ENCODE results near the gene COL23A1.
"Not testable (repeated sequence)": the region's sequence is repeated elsewhere in the genome, so short reads cannot be mapped to it uniquely, and the experiment has no call there.

COL23A1 gene

GRCh38 chr5:178240341-178240741 is 349.9 kb downstream of the COL23A1 start:
- DNase-seq (ENCODE audit: low read depth in 2 of 2): no peak

GRCh38 chr5:178239626-178240301 is 350.4 kb downstream of the COL23A1 start:
- not testable (repeated sequence) for DNase-seq (ENCODE audit: low read depth in 2 of 2)

DNA sequence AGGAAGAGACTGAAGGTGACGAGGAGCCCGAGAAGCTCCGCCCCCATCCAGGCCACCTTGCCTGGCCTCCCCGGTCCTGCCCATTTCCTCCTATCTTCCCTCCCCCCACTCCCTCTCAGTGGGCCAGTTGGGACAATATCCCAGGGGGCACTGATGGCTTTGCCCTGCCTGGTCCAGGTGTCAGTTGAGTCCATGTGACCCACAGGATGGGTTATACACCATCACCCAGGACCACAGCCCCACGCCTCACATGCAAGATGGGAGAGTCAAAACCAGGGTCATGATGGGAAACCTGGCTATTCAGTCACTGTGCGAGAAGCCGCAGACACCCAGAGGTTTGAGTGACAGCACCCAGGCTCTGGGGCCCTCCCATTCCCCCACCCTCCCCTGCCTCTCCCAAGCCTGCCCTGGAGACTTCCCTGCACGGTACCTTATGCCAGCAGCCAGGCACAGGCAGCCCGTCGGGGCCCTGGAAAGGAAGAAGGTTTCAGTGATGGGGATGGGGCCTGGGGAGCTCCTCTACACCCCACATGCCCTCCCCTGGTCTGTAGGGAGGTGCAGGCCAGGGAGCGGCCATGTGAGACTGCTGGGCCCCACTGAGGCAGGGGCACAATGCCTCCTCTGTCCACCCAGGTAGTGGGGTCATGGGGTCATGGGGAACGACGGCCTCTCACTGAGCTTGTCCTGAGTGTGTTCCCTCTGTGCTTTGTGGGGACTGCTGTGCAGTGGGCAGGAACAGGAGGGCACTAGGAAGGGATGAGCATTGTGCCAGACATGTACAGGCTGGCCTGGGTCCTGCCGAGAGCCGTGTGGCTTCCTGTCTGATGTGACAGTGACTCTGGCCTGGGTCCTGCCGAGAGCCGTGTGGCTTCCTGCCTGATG is 351.2 kb downstream of the COL23A1 start:
- no peak for DNase-seq (ENCODE audit: low read depth in 2 of 2)

DNA sequence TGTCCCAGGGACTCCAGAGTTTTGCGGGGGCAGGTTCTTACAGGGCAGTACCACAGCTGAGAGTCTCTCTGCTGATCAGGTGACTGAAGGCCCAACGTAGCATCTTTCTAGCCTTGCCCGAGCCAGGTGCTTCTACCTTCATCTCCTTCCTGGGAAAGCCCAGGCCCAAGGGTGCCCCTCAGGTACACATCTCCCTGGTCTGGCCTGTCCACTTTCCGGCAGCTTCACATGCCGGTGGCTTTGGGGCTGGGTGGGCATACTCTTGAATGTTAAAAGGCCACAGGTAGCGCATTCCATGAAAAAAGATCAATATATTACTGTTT is 351.9 kb downstream of the COL23A1 start:
- DNase-seq (ENCODE audit: low read depth in 2 of 2): no peak

- no peak for DNase-seq (ENCODE audit: low read depth in 2 of 2)
These were observed 352.5 kb downstream of the COL23A1 start for GRCh38 chr5:178237431-178238312.

- DNase-seq (ENCODE audit: low read depth in 2 of 2): no peak
These were observed 353.5 kb downstream of the COL23A1 start for GRCh38 chr5:178236679-178237078.

DNA sequence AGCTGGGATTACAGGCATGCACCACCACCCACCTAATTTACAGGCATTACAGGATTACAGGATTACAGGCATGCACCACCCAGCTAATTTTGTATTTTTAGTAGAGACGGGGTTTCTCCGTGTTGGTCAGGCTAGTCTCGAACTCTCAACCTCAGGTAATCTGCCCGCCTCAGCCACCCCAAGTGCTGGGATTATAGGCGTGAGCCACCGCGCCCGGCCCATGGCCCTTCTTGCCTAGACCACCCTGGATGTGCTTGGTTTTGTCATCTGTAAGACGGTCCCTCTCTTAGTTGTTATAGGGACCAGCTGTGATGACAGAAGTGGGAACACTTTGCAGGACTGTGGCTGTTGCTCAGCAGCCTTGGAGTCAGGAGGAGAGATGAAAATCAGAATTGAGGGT is 354.1 kb downstream of the COL23A1 start:
- no peak for DNase-seq (ENCODE audit: low read depth in 2 of 2)

GRCh38 chr5:178235588-178235974 is 354.6 kb downstream of the COL23A1 start:
- DNase-seq (ENCODE audit: low read depth in 2 of 2): no peak

GRCh38 chr5:178234750-178235587 is 355.2 kb downstream of the COL23A1 start:
- peak; percentile 29 to 54 for DNase-seq (ENCODE audit: low read depth in 2 of 2)

- DNase-seq (ENCODE audit: low read depth in 2 of 2): no peak
These were observed 356.0 kb downstream of the COL23A1 start for GRCh38 chr5:178234121-178234749.

DNA sequence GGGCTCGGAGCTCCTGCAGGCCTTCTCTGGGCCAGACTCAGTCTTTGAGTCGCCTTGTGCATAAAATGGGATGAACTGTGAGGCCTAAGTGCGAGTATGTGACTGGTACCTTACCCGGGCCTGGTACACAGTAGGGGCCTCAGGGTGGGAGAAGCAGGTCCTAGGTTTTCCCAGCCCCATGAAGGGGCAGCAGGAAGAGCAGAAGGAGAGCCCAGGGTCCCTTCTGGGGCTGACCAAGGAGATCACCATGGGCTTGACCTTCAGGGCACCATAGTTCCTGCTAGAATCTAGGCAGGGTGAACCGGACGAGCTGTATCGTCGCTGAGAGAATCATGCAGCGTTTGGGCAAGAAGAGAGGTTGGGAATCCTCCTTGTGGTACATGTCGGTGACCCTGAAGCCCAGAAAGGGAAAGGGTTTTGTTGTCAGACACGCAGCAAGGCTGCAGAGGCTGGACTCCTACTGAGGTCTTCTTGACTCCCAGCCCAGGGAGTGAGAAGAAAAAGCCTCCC is 357.2 kb downstream of the COL23A1 start:
- no peak for DNase-seq (ENCODE audit: low read depth in 2 of 2)

DNA sequence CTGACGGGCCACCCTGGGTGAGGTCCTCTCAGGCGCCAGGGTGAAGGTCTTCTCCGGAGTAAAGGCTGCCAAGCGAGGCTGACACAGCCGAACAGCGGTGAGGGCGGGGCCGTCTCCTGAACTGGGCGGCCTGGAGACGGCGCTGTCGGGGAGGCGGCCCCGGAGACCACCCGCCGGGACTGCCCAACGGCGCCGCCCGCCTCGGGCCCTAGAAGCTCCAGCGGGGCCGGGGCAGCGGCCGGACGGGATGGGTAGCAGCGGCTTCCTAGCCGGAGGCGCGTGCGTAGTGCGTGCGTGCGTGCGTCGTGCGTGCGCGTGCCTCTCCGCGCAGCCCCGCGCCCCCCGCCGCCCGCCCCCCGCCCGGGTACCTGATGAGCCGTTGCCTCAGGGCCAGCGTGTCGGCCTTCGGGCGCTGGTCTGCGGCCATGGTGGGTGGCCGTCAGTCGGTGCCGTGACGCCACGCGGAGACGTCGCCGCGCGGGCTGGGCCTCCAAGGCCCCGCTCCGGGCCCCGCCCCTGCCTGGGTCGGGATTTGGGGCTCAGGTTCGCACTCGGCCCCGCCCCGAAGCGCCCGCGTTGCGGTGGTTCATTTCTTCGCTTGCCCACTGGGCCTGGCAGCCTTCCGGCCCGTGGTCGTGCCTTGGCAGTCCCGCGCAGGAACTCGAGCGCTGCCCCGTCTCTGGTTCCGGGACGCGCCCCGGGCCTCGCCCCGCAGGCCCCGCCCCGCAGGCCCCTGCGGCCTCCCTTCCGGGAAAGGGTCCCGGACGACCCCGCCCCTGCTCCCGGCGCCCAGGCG is 357.9 kb downstream of the COL23A1 start, which contains the start of gene PHYKPL:
TSS of gene PHYKPL (minus strand) at position 679 of the 796 bp plus-strand sequence. CDS start at position 427, 252 bp downstream.
- peak in 1 of 2 donors; percentile 50 for DNase-seq (ENCODE audit: low read depth in 2 of 2)

DNA sequence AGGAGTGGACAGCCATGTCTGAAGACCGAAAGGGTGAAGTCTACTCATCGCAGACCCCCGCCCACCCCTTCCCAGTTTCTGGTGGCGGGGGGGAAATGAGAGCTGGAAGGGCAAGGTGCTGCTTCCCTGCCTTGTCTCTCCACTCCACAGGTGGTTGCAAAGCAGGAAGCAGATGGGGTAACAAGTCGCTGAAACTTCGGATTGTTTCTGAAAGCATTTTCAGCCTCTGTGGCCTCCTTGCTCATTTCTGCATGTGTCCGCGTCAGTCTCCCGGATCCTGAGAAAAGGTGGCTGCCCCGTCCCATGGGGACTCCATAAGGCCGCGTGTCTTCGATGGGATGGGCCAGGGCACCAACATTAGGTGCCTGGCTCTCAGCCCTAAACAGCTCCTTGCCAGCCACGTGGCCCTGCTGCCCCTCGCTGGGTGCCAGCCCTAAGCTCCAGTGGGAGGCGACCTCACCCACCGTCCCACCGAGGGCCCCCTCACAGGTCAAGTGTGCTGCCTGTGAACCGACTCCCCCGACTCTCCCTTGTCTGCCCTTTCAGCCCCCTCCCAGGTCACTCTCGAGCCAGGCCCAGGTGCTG is 358.6 kb downstream of the COL23A1 start:
- no peak for DNase-seq (ENCODE audit: low read depth in 2 of 2)

GRCh38 chr5:178230879-178231538 is 359.2 kb downstream of the COL23A1 start:
- DNase-seq (ENCODE audit: low read depth in 2 of 2): no peak

DNA sequence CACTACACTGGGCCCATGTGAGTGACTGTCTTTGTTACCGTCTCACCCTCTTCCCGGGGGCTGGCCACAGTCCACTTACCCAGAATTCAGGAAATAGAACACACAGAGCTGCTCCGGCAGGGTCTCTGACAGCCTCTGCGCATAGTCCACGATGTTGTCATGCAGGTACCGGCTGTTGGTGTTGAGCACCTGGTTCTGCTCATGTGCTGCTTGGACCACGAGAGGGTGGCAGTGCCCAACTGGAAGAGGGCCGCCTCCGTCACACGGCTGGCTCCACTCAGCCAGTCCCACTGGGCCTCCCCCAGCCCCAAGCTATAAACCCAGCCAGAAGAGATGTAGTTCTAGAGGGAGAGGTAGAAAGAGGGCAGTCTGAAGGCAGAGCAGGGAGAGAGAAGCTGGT is 360.3 kb downstream of the COL23A1 start:
- no peak for DNase-seq (ENCODE audit: low read depth in 2 of 2)

- DNase-seq (ENCODE audit: low read depth in 2 of 2): not testable (repeated sequence)
These were observed 361.1 kb downstream of the COL23A1 start for GRCh38 chr5:178229111-178229510.

GRCh38 chr5:178228609-178229008 is 361.6 kb downstream of the COL23A1 start:
- no peak for DNase-seq (ENCODE audit: low read depth in 2 of 2)

DNA sequence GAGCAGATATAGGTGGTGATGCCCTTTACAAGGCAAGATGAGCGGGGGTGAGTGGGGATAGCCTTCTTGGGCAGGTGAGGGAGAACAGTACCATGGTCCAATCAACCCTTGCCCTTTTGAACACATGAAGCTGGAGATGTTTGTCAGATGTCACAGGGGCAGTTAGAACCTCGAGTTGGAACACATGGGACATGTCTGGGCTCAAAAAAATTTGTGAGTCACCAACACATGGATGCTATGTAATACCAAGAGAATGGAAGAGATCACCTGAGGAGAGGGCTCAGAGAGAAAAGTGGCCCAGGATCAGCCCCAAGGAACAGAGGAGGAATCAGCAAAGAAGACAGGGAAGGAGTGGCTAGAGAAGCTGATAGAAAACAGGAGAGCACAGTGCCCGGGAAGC is 362.3 kb downstream of the COL23A1 start:
- no peak for DNase-seq (ENCODE audit: low read depth in 2 of 2)

Data from stimulated activated CD8-positive, alpha-beta memory T cell treated with anti-CD3 and anti-CD28 coated beads, Interleukin-15, amount 100 ng/mL, for 4 hours (primary cell).